Hepatic stellate cell (primary cell): Measurements from ENCODE around the gene RAB7A.
A peak's percentile ranks its signal among the peaks of the same experiment; 100 is the strongest.
"Not testable (repeated sequence)": the region's sequence is repeated elsewhere in the genome, so short reads cannot be mapped to it uniquely, and the experiment has no call there.

Experiments used
- DNase-seq: peaks from one replicate; pipeline ENCODE4 v3.0.0; 2011; ENCODE audit warnings: low spot score

The RAB7A gene

DNA sequence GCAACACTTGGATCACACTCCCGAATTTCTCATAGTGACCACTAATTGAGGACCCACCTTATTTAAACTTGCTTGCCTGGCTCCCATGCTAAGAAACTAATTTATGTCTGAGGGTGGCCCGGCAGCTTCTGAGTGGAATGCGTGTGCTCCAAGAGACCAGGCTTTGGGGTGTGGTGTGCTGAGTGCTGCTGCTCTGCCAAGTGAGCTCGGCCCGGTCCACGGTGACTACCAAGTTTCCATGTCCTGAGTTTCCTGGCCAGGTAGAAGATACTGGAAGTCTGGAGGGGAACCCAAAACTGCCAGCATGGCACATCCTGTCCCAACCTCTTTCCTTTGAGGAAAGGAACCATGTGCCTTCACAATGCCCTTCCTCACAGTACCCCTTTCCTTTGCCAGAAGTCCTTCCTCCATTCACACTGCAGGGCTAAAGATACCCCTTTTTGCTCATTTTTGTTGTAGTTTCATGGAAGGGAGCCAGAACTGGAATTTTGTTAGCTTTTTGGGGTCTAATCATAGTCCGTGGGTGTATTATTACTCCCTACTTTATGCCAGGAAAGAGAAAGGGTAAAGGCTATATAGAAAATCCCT lies 94.4 kb downstream of the RAB7A start:
- DNase-seq = no peak

DNA sequence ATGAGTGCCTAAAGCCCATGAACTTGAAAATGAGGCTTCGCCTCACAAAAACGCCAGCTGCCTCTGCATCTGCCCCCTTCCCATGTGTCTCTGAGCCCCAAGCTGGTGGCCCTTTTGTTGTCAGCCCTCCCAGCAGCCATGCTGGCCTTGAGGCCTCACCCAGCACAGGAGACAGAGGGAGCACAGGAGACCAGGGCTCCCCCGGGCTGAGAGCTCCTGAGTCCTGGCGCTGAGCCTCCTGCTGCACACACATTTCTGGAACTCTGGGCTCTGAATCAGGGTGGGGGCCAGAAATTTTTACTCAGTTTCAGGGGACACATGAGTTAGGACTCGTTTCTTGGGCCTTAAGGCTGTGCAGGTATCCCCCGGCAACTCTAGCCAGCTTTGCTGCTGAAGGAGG lies 97.0 kb downstream of the RAB7A start:
- DNase-seq = no peak

GRCh38 chr3:128823631-128824030 lies 97.6 kb downstream of the RAB7A start:
- no peak for DNase-seq

DNA sequence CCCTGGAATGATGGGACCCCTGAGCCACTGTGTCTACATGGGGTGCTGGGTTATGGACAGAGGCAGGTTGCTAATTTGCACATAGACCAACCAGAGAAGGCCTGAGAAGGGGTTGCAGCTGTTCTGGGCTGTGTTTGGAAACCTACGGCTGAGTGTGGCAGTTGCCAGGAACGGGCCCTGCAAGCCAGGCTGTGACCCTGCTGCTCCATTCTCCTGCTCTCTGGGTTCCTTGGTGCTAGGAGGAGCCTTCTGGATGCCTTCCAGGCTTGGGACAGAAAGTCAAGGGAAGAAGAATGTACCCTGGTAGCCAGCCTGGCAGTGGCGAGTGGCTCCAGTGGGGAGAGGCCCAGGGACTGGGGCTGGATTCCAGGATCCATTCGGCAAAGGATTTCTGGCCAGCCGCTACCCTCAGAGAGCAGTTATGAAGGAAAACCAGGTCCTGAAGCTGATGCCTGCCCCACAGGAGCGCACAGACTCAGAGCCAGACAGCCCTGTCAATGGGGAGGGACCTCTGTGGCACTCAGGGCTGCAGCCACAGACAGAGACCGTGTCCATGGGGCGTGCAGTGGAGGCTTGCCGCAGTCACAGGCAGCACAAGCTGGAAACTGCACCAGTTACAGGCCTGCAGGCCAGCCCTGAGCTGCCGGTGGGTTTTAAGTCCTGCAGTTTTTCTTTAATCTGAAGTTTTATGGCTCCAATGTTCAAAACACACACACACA lies 98.3 kb downstream of the RAB7A start:
- no peak for DNase-seq

GRCh38 chr3:128825117-128825725 lies 99.2 kb downstream of the RAB7A start:
- DNase-seq = no peak

DNA sequence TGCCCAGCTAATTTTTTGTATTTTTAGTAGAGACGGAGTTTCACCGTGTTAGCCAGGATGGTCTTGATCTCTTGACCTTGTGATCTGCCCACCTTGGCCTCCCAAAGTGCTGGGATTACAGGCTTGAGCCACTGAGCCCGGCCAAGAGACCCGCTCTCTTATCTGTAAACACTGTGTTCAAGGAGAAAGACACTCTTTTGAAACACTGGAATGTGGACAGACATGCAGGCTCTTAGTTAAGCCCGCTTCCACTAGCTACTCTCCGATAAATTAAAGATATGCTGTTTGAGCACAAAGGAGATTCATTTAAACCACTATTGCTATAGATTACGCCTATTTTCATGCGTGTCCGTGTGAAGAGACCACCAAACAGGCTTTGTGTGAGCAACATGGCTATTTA lies 103.1 kb downstream of the RAB7A start:
- not testable (repeated sequence) for DNase-seq

GRCh38 chr3:128829925-128830625 lies 104.1 kb downstream of the RAB7A start:
- DNase-seq = not testable (repeated sequence)

- not testable (repeated sequence) for DNase-seq
Measured at GRCh38 chr3:128830762-128831161, 104.8 kb downstream of the RAB7A start.

GRCh38 chr3:128832979-128833378 lies 107.0 kb downstream of the RAB7A start:
- DNase-seq = not testable (repeated sequence)

GRCh38 chr3:128835096-128835495 lies 109.1 kb downstream of the RAB7A start:
- no peak for DNase-seq

DNA sequence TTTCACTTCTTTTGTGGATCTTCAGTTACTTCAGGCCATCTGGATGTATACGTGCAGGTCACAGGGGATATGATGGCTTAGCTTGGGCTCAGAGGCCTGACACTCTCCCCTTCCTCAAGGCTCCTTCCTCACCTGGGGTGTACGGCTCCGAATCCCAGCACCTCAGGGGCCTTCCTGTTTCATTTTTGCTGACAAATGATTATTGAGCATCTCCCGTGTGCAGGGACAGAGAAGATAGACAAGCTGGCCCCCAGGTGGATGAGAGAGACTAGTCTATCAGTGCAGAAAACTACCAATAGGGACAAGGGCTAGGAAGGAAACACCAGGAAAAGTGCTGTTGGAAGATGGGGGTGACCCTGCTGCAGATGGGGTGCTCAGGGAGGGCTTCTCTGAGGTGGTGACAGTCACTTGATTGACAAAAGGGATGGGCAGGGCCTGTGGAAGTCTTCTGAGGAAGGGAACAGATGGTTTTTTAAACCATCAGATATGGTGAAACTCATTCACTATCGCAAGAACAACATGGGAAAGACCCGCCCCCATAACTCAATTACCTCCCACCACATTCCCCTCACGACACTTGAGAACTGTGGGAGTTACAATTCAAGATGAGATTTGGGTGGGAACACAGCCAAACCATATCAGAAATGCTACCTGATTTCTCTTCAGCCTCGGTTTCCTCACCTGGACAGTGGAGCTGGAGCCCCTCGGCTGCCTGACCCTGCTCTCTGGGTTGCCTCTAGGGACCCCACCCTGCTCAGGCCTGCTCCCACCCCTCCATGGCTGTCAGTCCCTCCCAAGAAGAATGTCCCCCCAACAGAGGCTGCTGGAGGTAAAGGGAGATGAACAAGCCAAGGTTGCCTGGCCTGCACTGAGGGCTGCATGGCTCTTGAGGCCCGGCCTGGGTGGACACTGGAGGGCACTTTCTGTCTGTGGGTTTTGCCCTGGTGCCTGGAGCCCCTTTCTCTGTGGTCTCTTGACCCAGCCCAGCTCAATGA lies 116.2 kb downstream of the RAB7A start:
- DNase-seq = no peak

DNA sequence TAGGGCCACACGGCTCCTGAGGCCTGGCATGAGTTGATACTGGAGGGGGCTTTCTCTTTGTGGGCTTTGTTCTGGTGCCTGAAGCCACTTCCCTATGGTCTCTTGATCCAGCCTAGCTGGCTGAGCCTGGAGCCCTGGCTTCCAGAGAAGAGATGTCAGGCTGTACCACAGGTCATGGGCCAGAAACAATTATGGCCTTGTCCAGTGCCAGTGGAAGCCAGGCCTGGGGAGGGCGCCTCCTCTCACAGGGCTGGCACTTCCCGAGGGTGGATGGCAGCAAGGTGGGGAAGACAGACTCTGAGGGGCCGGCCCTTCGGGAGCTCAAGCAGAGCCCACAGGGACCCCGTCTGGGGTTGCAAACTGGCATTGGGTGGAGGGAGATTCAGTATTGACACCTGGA lies 118.5 kb downstream of the RAB7A start:
- DNase-seq = no peak

DNA sequence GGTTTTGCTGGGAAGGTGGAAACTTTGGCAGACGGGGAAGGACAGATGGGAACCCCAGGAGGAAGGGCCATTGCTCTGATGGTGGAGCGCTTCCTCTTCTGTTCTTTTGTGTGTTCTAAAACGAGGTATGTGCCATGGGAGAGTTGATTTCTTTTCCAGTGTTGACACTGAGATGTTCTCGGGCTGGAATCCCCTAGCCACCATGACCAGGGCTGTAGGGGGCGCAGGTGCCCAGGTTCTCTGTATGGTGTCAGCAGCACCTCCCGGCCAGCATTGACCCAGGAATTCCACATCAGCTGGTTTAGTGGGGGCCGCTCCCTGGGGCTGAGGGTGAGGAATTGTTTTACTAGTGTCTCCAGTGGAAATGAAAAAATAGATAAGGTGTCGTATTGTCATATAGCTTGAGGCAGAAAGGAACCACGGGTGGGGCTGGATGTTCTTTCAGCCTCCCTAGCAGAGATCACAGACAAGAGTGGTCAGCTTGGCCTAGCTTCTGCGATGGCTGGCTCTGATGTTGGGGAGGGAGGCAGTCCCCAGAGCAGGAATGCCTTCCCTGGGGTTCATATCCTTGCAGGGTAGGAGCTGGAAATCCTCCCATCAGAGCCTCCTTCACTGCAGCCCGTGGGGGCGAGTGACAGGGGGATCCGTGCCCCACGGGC lies 119.3 kb downstream of the RAB7A start:
- DNase-seq = no peak

DNA sequence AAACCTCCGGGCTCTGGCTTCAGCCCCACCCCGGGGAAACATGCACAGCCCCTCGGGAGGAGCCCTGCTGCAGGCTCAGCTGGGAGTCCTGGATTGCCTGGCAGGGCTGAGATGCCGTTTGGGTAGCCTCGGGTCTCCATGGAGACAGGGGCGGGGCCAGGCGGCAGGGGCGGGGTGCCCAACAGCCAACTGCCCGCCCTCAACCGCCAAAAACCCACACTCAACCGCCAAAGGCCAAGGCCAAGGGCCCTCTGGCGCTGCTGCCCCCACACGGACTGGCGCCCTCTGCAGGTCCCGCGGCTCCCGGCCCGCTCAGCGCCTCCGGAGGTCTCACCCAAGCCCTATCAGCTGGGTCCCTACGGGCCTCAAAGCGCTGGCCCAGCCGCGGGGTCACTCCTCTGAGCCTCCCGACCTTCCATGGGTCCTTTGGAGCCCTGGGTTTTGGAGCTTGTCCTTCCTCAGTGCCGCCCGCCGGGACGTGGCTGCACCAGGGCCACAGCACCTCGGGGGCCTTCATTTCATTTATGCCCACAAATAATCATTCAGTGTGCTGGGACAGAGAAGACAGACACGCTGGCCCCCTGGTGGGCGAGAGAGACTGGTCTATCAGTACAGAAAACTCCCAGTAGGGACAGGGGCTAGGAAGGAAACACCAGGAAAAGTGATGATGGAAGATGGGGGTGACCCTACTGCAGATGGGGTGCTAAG lies 119.9 kb downstream of the RAB7A start:
- peak; percentile 90 for DNase-seq

GRCh38 chr3:128846486-128846891 lies 120.5 kb downstream of the RAB7A start:
- no peak for DNase-seq

DNA sequence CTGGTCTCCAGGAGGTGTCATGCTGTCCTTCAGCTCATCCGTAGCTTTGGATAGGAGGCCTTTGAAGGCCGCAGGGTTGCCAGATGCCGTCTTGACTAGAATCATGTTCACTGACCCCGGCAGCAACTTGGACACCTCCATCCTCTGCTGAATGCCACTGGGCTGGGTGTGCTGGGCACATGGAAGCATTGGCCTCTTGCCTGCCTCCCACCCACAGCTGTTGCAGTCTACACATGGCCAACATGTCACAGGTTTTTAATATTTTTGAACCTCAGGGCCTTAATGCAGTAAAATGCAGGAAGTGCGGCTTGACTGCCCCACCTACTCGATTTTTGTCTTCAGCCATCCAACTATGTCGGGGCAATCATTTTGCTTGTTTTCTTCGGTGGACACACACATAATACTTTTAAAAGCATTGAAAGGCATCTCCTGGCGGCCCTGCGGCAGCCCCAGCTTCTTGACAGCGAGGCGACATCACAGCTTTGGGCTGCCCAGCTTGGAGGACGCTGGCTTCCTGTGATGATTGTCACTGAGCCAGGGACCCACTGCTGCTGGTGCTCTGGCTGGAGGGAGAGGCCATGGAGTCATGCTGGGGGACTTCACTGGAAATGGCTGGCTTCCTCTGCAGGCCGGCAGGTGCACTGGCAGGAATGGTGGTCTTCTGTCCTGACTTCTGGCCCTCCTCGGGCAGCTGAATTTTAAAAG lies 121.8 kb downstream of the RAB7A start:
- DNase-seq = no peak

- no peak for DNase-seq
Measured at GRCh38 chr3:128848936-128849335, 123.0 kb downstream of the RAB7A start.

DNA sequence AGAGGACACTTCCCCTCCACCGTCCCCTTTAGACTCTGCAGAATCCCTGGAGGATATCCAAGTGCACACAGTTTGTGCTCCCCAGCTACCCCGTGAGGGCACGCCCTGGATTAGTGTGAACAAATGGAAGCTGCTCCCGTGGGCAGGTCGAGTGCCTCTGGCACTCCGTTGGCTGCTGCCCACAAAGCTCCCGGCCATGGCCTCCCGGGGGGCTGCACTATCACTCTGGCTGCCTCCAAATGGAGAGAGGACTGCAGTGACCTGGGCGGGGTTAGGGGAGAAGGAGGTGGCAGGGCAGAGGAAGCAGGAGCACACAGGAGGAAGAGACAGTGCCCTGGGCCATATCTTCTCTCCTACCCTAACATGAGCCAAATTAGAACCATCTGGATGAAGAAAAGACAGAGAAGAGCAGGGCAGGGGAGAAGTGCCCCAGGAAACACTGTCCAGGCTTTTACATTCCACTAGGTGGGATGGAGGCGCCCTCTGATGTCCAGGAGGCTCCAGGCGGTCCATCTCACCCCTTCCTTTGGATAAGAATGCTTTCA lies 124.0 kb downstream of the RAB7A start:
- DNase-seq = no peak

- no peak for DNase-seq
Measured at GRCh38 chr3:128850544-128850943, 124.6 kb downstream of the RAB7A start.

- no peak for DNase-seq
Measured at GRCh38 chr3:128851601-128852000, 125.6 kb downstream of the RAB7A start.
